ENCODE measurements around the gene MX2. TPM values are rescaled to one million over a fixed set of nuclear protein-coding genes. Genes with fewer than 3 reads are reported as not detected.

The MX2 gene
- total and polyA plus RNA-seq, 2 donors (not counting 1 experiment from before 2014, with no cell fraction given): 51.2 to 64.3 TPM

- DNase-seq (no peak), ATAC-seq (ENCODE audit: low read depth) (no peak)
- Mint-ChIP-seq H3K27me3 (no peaks in the 10 kb centered on the region), H3K4me1 (peaks cover 22% of the 10 kb centered on the region), H3K9me3 (ENCODE audit: insufficient read depth) (no peaks in the 10 kb centered on the region), H3K27ac (no peak overlapping the region), H3K4me3 (no peak overlapping the region)
- Histone ChIP-seq H3K36me3 (replicated peaks in 1 of 2; ENCODE audit: control extremely low read depth in 1 of 2, control insufficient read depth in 1 of 2, extremely low read depth in 1 of 2, insufficient read depth in 2 of 2, low read length in 1 of 2) (peaks cover 0 to 53% of the 10 kb centered on the region in 2 experiments), H3K27me3 (replicated peaks in 1 of 4; ENCODE audit: control extremely low read depth in 1 of 4, control insufficient read depth in 3 of 4, insufficient read depth in 4 of 4, low read length in 3 of 4) (no peaks in the 10 kb centered on the region), H3K4me1 (ENCODE audit: control insufficient read depth in 2 of 2, insufficient read depth in 2 of 2, low read length in 2 of 2) (peaks cover 11 to 15% of the 10 kb centered on the region in 2 donors), H3K4me3 (ENCODE audit: control extremely low read depth in 1 of 5, extremely low read depth in 1 of 5, insufficient read depth in 1 of 5, low read depth in 2 of 5, low read length in 4 of 5) (no peak overlapping the region), H2AFZ (ENCODE audit: insufficient read depth, low read depth, low read length, poor library complexity, severe bottlenecking) (no peak overlapping the region), H3K4me2 (replicated peaks; ENCODE audit: low read depth, low read length, poor library complexity, severe bottlenecking) (no peak overlapping the region), H3K9ac (ENCODE audit: low read length) (no peak overlapping the region), H3K79me2 (ENCODE audit: control insufficient read depth, insufficient read depth, low read length) (no peaks in the 10 kb centered on the region), H3K27ac (ENCODE audit: low read length in 2 of 2) (no peak overlapping the region), H4K20me1 (ENCODE audit: control insufficient read depth, insufficient read depth, low read length, poor library complexity, severe bottlenecking) (peaks cover 4% of the 10 kb centered on the region), H3K9me3 (ENCODE audit: control extremely low read depth in 1 of 3, control insufficient read depth in 2 of 3, insufficient read depth in 1 of 3, low read length in 2 of 3) (peaks cover 0 to 3% (median 0%) of the 10 kb centered on the region in 3 donors)
- intact Hi-C loops (cut with micrococcal nuclease): no loop called here
- POLR2A ChIA-PET: no interaction called here
- no peak for TF ChIP-seq EZH2 (IDR thresholded peaks at IDR 0.05; ENCODE audit: borderline replicate concordance, insufficient read depth, low read depth, low read length, poor library complexity, severe bottlenecking)
- no peak for TF ChIP-seq CTCF (IDR thresholded peaks at IDR 0.05)
- WGBS (ENCODE audit: insufficient coverage): 88% methylated on average over 2 of the region's 6 CpGs
- CTCF ChIA-PET: interaction anchor here (1.1 to 5.2 kb wide), 2 partner anchors 13 to 175 kb away, joined by 3 to 138 read pairs; no protein-coding TSS in a partner anchor
Measured at GRCh38 chr21:41458121-41458520, 96.3 kb downstream of the MX2 start.

- Histone ChIP-seq H3K36me3 (replicated peaks in 1 of 2; ENCODE audit: control extremely low read depth in 1 of 2, control insufficient read depth in 1 of 2, extremely low read depth in 1 of 2, insufficient read depth in 2 of 2, low read length in 1 of 2) (peaks cover 0 to 49% of the 10 kb centered on the region in 2 experiments), H3K27ac (ENCODE audit: low read length in 2 of 2) (no peak overlapping the region), H4K20me1 (ENCODE audit: control insufficient read depth, insufficient read depth, low read length, poor library complexity, severe bottlenecking) (peaks cover 4% of the 10 kb centered on the region), H3K79me2 (ENCODE audit: control insufficient read depth, insufficient read depth, low read length) (no peaks in the 10 kb centered on the region), H3K9me3 (ENCODE audit: control extremely low read depth in 1 of 3, control insufficient read depth in 2 of 3, insufficient read depth in 1 of 3, low read length in 2 of 3) (peaks cover 0 to 7% (median 2%) of the 10 kb centered on the region in 3 donors), H3K4me3 (ENCODE audit: control extremely low read depth in 1 of 5, extremely low read depth in 1 of 5, insufficient read depth in 1 of 5, low read depth in 2 of 5, low read length in 4 of 5) (no peak overlapping the region), H3K9ac (ENCODE audit: low read length) (no peak overlapping the region), H2AFZ (ENCODE audit: insufficient read depth, low read depth, low read length, poor library complexity, severe bottlenecking) (no peak overlapping the region), H3K4me1 (ENCODE audit: control insufficient read depth in 2 of 2, insufficient read depth in 2 of 2, low read length in 2 of 2) (peaks cover 11 to 15% of the 10 kb centered on the region in 2 donors), H3K27me3 (replicated peaks in 1 of 4; ENCODE audit: control extremely low read depth in 1 of 4, control insufficient read depth in 3 of 4, insufficient read depth in 4 of 4, low read length in 3 of 4) (no peaks in the 10 kb centered on the region), H3K4me2 (replicated peaks; ENCODE audit: low read depth, low read length, poor library complexity, severe bottlenecking) (no peak overlapping the region)
- Mint-ChIP-seq H3K9me3 (ENCODE audit: insufficient read depth) (no peaks in the 10 kb centered on the region), H3K4me3 (no peak overlapping the region), H3K27ac (no peak overlapping the region), H3K27me3 (no peaks in the 10 kb centered on the region), H3K4me1 (peaks cover 22% of the 10 kb centered on the region)
- DNase-seq: no peak
- TF ChIP-seq CTCF (IDR thresholded peaks at IDR 0.05) (no peak), EZH2 (IDR thresholded peaks at IDR 0.05; ENCODE audit: borderline replicate concordance, insufficient read depth, low read depth, low read length, poor library complexity, severe bottlenecking) (no peak)
- 98% methylated on average over 22 of the region's 22 CpGs for WGBS (ENCODE audit: insufficient coverage)
- ChIA-PET CTCF (interaction anchor here (0.8 to 5.2 kb wide), 3 partner anchors 12 to 176 kb away, joined by 3 to 138 read pairs (median 3); no protein-coding TSS in a partner anchor), POLR2A (no interaction called here)
- intact Hi-C loops (cut with micrococcal nuclease): no loop called here
- no peak for ATAC-seq (ENCODE audit: low read depth)
Measured at GRCh38 chr21:41458559-41458958, 96.7 kb downstream of the MX2 start.

Other genes starting within 250 kb of the MX2 start
- gene BACE2, start 193.9 kb upstream of the MX2 start, total RNA-seq: 14.3 and 18.4 TPM in 2 replicates
- 28.8 and 40.8 TPM in 2 replicates for gene BACE2, start 193.9 kb upstream of the MX2 start, polyA plus RNA-seq
- not detected in 2 replicates for gene FAM3B, start 45.2 kb upstream of the MX2 start, total RNA-seq
- 0.09 TPM in 1 of 2 replicates, not detected in the other for gene FAM3B, start 45.2 kb upstream of the MX2 start, polyA plus RNA-seq
- 61.8 and 62.9 TPM in 2 replicates for gene MX1, start 64.2 kb downstream of the MX2 start, total RNA-seq
- 56.3 and 57.6 TPM in 2 replicates for gene MX1, start 64.2 kb downstream of the MX2 start, polyA plus RNA-seq
- gene TMPRSS2, start 146.1 kb downstream of the MX2 start, total RNA-seq: not detected in 2 replicates
- gene TMPRSS2, start 146.1 kb downstream of the MX2 start, polyA plus RNA-seq: not detected in 2 replicates

Data from B cell (primary cell).